Measurements from ENCODE around the gene IKZF3.

- TF ChIP-seq CTCF (IDR thresholded peaks at IDR 0.05): no peak
- no peak for TF ChIP-seq POLR2A (IDR thresholded peaks at IDR 0.05)
These were observed 148.6 kb downstream of the IKZF3 start for GRCh38 chr17:39715375-39716072.

Measured in right lobe of liver (tissue), 4 donors.